H1 (cell line): Measurements from ENCODE around the gene SGSM1. TPM values are rescaled to one million over a fixed set of nuclear protein-coding genes. Genes with fewer than 3 reads are reported as not detected.
A peak's percentile ranks its signal among the peaks of the same experiment; 100 is the strongest.

Source experiments
- CTCF ChIA-PET: fragments of 300-600 bp; sonication (Branson Sonifier 250); formaldehyde crosslinking; loops from one replicate; lab custom pipeline; 2021; ENCODE audit not compliant: partially characterized antibody; lab: Charles Lee
- POLR2A ChIA-PET: fragments of 300-600 bp; sonication (Branson Sonifier 250); formaldehyde crosslinking; loops from one replicate; lab custom pipeline; 2021; ENCODE audit warnings: inconsistent platforms; ENCODE audit not compliant: partially characterized antibody; lab: Charles Lee
- DNase-seq, 2 experiments: peaks; one replicate each; pipeline versions ENCODE4 v3.0.0 to v3.0.0-alpha.2; 2010 to 2022; ENCODE audit warnings: low spot score in 2 of 2, low read depth in 1 of 2, mixed read lengths in 1 of 2
- FAIRE-seq: peaks from 2 replicates; lab custom pipeline; 2011; peaks lifted over from hg19 to GRCh38; lab: Jason Lieb, UNC
- H2AFZ ChIP-seq: 2 replicates; pipeline ENCODE4 v1.8.1; 2012; ENCODE audit warnings: low read length, inconsistent platforms
- H2AK5ac ChIP-seq: 2 replicates; pipeline ENCODE4 v1.6.1; 2013; ENCODE audit warnings: low read depth, low read length
- H2BK120ac ChIP-seq: replicated peaks from 2 replicates; pipeline ENCODE3; 2013; ENCODE audit warnings: low read depth, low read length, inconsistent platforms
- H2BK12ac ChIP-seq: 2 replicates; pipeline ENCODE4 v1.6.1; 2013; ENCODE audit warnings: low read depth, low read length
- H2BK15ac ChIP-seq: 2 replicates; pipeline ENCODE4 v1.6.1; 2013; ENCODE audit warnings: low read length
- H2BK20ac ChIP-seq: 2 replicates; pipeline ENCODE4 v1.6.1; 2013; ENCODE audit warnings: low read length
- H2BK5ac ChIP-seq: 2 replicates; pipeline ENCODE4 v1.6.1; 2013; ENCODE audit warnings: low read depth, low read length
- H3K14ac ChIP-seq: 2 replicates; pipeline ENCODE4 v1.6.1; 2013; ENCODE audit warnings: inconsistent platforms; ENCODE audit not compliant: insufficient read length
- H3K18ac ChIP-seq: 2 replicates; pipeline ENCODE4 v1.6.1; 2013; ENCODE audit warnings: low read length; ENCODE audit errors: extremely low read depth
- H3K23ac ChIP-seq: 2 replicates; pipeline ENCODE4 v1.6.1; 2013; ENCODE audit warnings: inconsistent platforms; ENCODE audit not compliant: insufficient read length
- H3K23me2 ChIP-seq: 2 replicates; pipeline ENCODE4 v1.6.1; 2013; ENCODE audit warnings: low read depth, low read length
- H3K27ac ChIP-seq: 2 replicates; pipeline ENCODE4 v1.6.1; 2011; ENCODE audit warnings: low read depth, low read length, inconsistent platforms
- H3K27me3 ChIP-seq, 4 experiments: replicated peaks in 1 of 4; 1 replicate in 1 of 4; 2 replicates in 3 of 4; pipeline versions ENCODE4 v1.6.1 to v1.8.1; 2011 to 2013; ENCODE audit warnings: low read length in 3 of 4, mild to moderate bottlenecking in 3 of 4, inconsistent platforms in 2 of 4, mixed read lengths in 2 of 4, moderate library complexity in 1 of 4; ENCODE audit not compliant: control insufficient read depth in 3 of 4, insufficient read depth in 3 of 4; ENCODE audit errors: extremely low read depth in 1 of 4
- H3K36me3 ChIP-seq, 4 experiments: 2 replicates each; pipeline versions ENCODE4 v1.6.1 to v1.8.1; 2011 to 2013; ENCODE audit warnings: mild to moderate bottlenecking in 4 of 4, low read length in 3 of 4, moderate library complexity in 2 of 4, control low read depth in 1 of 4, inconsistent platforms in 1 of 4; ENCODE audit not compliant: insufficient read depth in 4 of 4, control insufficient read depth in 2 of 4
- H3K4ac ChIP-seq: replicated peaks from 2 replicates; pipeline ENCODE3; 2013; ENCODE audit warnings: low read length, low read depth, mixed read lengths, inconsistent platforms; ENCODE audit not compliant: insufficient read length
- H3K4me1 ChIP-seq, 4 experiments: replicated peaks in 1 of 4; 1 replicate in 1 of 4; 2 replicates in 3 of 4; pipeline versions ENCODE4 v1.6.1 to v1.8.1; 2011 to 2013; ENCODE audit warnings: low read length in 3 of 4, inconsistent platforms in 2 of 4, mixed read lengths in 1 of 4; ENCODE audit not compliant: insufficient read depth in 4 of 4, control insufficient read depth in 3 of 4
- H3K4me2 ChIP-seq, 2 experiments: 2 replicates each; pipeline versions ENCODE4 v1.6.1 to v1.8.1; 2011 to 2013; ENCODE audit warnings: low read depth in 2 of 2, low read length in 2 of 2, control low read depth in 1 of 2, inconsistent platforms in 1 of 2, mild to moderate bottlenecking in 1 of 2; ENCODE audit not compliant: insufficient read depth in 1 of 2
- H3K4me3 ChIP-seq, 4 experiments: fragments of 200-600, 300-600 bp in 1 of 4; sonication (generic), shearing (Covaris generic), sonication (Bioruptor Twin) in 1 of 4; 2 replicates each; pipeline versions ENCODE4 v1.5.1 to v1.8.1; 2011 to 2016; ENCODE audit warnings: low read length in 4 of 4, low read depth in 3 of 4, control low read depth in 2 of 4, inconsistent platforms in 2 of 4, mild to moderate bottlenecking in 2 of 4, mixed read lengths in 1 of 4, moderate library complexity in 1 of 4; ENCODE audit not compliant: insufficient read depth in 2 of 4; ENCODE audit errors: extremely low read depth in 1 of 4
- H3K56ac ChIP-seq: replicated peaks from 2 replicates; pipeline ENCODE3; 2013; ENCODE audit warnings: low read depth, mild to moderate bottlenecking, mixed read lengths, low read length, inconsistent platforms; ENCODE audit not compliant: insufficient read length
- H3K79me1 ChIP-seq: 2 replicates; pipeline ENCODE4 v1.6.1; 2013; ENCODE audit warnings: low read depth, low read length, control low read depth
- H3K79me2 ChIP-seq, 2 experiments: 2 replicates each; pipeline versions ENCODE4 v1.6.1 to v1.8.1; 2012 to 2013; ENCODE audit warnings: low read length in 2 of 2, mild to moderate bottlenecking in 2 of 2, inconsistent platforms in 1 of 2; ENCODE audit not compliant: insufficient read depth in 2 of 2, control insufficient read depth in 1 of 2
- H3K9ac ChIP-seq, 4 experiments: replicated peaks in 1 of 4; 1 replicate in 1 of 4; 2 replicates in 3 of 4; pipeline versions ENCODE4 v1.6.1 to v1.8.1; 2011 to 2013; ENCODE audit warnings: low read depth in 3 of 4, low read length in 3 of 4, control low read depth in 2 of 4, mild to moderate bottlenecking in 2 of 4, moderate library complexity in 2 of 4, inconsistent platforms in 1 of 4; ENCODE audit errors: extremely low read depth in 1 of 4
- H3K9me3 ChIP-seq, 2 experiments: 2 replicates each; pipeline versions ENCODE4 v1.6.1 to v1.8.1; 2012 to 2013; ENCODE audit warnings: mild to moderate bottlenecking in 2 of 2, moderate library complexity in 2 of 2, control low read depth in 1 of 2, inconsistent platforms in 1 of 2, low read depth in 1 of 2, low read length in 1 of 2, mixed read lengths in 1 of 2; ENCODE audit not compliant: insufficient read depth in 2 of 2
- H4K20me1 ChIP-seq, 2 experiments: replicated peaks in 1 of 2; 2 replicates each; pipeline versions ENCODE3 to v1.8.1; 2011 to 2013; ENCODE audit warnings: inconsistent platforms in 2 of 2, low read length in 2 of 2, mild to moderate bottlenecking in 1 of 2; ENCODE audit not compliant: insufficient read depth in 2 of 2, control insufficient read depth in 1 of 2
- H4K5ac ChIP-seq: 2 replicates; pipeline ENCODE4 v1.6.1; 2013; ENCODE audit warnings: low read length, low read depth, mixed read lengths, inconsistent platforms; ENCODE audit not compliant: insufficient read length
- H4K8ac ChIP-seq: 2 replicates; pipeline ENCODE4 v1.8.0; 2013; ENCODE audit warnings: mild to moderate bottlenecking, moderate library complexity, low read length, inconsistent platforms; ENCODE audit not compliant: insufficient read depth; ENCODE audit errors: extremely low read depth
- H4K91ac ChIP-seq: replicated peaks from 2 replicates; pipeline ENCODE3; 2013; ENCODE audit warnings: low read length, mixed read lengths, inconsistent platforms; ENCODE audit not compliant: insufficient read length
- GABPA ChIP-seq: IDR thresholded peaks from 2 replicates; pipeline ENCODE4 v1.6.1; 2011; ENCODE audit warnings: mild to moderate bottlenecking, low read length, moderate library complexity, borderline replicate concordance; ENCODE audit not compliant: insufficient read depth
- KDM1A ChIP-seq: fragments of 200-600, 300-600 bp; sonication (generic); IDR thresholded peaks from 2 replicates; pipeline ENCODE4 v1.7.1; 2016; ENCODE audit warnings: mild to moderate bottlenecking, low read length, borderline replicate concordance
- PHF8 ChIP-seq: fragments of 200-600 bp; sonication (generic); conservative IDR thresholded peaks from 2 replicates; pipeline ENCODE4 v1.7.1; 2012; ENCODE audit warnings: low read depth, mild to moderate bottlenecking, inconsistent platforms, low read length, moderate library complexity
- TBP ChIP-seq: IDR thresholded peaks from 2 replicates; pipeline ENCODE4 v1.6.1; 2011; ENCODE audit warnings: low read depth, low read length, improper control_type of control experiment
- WGBS, 2 experiments: shearing (Covaris generic) in 1 of 2; methylation state at CpG; one replicate each; pipeline versions ENCODE4 v1.1.6 to v1.1.7; 2013 to 2015; ENCODE audit warnings: low lambda C conversion rate in 2 of 2, mixed read lengths in 2 of 2, inconsistent platforms in 1 of 2, low coverage in 1 of 2, missing lambda C conversion rate in 1 of 2; ENCODE audit not compliant: insufficient replicate concordance in 2 of 2, insufficient coverage in 1 of 2, insufficient read length in 1 of 2; ENCODE audit errors: extremely low coverage in 1 of 2, missing lambda C conversion rate in 1 of 2; 5-methylcytosine and 5-hydroxymethylcytosine counted together
- polyA plus RNA-seq, 7 experiments: library from polyadenylated mRNA; depleted of rRNA in 3 of 7; stranded (reverse) in 5 of 7; unstranded in 2 of 7; fragments of >200 nt in 5 of 7; fragments of 200-250 nt in 2 of 7; gene quantifications; 1 replicate in 5 of 7; 2 replicates in 1 of 7; 4 replicates in 1 of 7; pipeline versions ENCODE4 v1.2.1 to v1.2.3, GENCODE V29; 2011 to 2013; ENCODE audit warnings: missing spikeins in 2 of 7, mixed read lengths in 2 of 7
- total RNA-seq: library from RNA; stranded (reverse); fragmentation: NEBNext Ultra II Directional; extraction: Animal tissue kit (Norgen Biotek cat#: 25700); gene quantifications from 2 replicates; pipeline ENCODE4 v1.2.1, GENCODE V29; 2021

SGSM1 gene
- total and polyA plus RNA-seq, 2 of the 8 experiments (the other 6 are each of a cell fraction or from before 2014, with no cell fraction given): 2.8 to 5.2 TPM

DNA sequence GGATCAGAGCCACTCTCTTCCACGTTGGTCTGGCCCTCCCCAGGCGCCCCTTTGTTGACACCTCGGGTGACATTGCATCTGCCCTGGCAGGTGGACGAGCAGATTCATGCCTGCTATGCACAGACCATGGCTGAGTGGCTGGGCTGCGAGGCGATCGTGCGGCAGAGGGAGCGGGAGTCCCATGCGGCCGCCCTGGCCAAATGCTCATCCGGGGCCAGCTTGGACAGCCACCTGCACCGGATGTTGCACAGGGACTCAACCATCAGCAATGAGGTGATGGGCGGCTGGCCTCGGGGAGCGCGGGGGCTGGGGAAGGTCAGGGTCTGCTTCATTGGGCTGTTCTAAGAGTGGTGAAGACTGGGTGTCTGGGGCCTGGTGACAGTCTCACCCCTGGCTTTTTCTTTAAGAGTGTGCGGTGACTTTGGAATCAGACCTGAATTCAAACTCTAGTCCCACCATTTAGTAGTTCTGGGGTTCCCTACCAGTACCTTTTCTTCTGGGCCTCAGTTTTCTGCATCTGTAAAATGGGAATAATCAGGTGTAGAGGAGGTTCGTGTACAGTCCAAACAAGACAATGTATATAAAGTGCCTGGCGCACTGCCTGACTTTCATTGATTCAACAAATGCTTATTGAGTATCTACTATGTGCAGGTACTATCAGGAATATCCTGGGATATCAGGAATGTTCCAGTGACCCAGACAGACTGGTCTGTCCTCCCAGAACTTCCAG lies 87.5 kb downstream of the SGSM1 start:
- H4K8ac ChIP-seq: no peak overlapping the region
- WGBS, 2 experiments: 94% methylated on average over 20 of the region's 20 CpGs; no CpG with 5 or more reads in 1 of the 2 experiments

More for the DNA sequence above, 87.5 kb downstream of the SGSM1 start:
- 0 out of 2 replicates have a peak overlapping the region, but pooled peaks have one; percentile 17 for H2BK12ac ChIP-seq
- no peak overlapping the region for H3K4me3 ChIP-seq
- no peak overlapping the region for H2AFZ ChIP-seq
- H3K14ac ChIP-seq: no peak overlapping the region
- H2BK20ac ChIP-seq: no peak overlapping the region
- TF ChIP-seq PHF8 (no peak), KDM1A (0 out of 2 replicates have a peak, but pooled peaks have one; percentile 30), GABPA (no peak), TBP (no peak)
- H2BK5ac ChIP-seq: no peak overlapping the region; the same call in 1 of the 2 replicates
- ChIA-PET POLR2A (no interaction called here), CTCF (no interaction called here)
- no peak overlapping the region for H3K4me2 ChIP-seq
- H4K5ac ChIP-seq: no peak overlapping the region
- no peak overlapping the region for H3K4ac ChIP-seq
- no peaks in the 10 kb centered on the region for H3K27me3 ChIP-seq
- H3K9me3 ChIP-seq: no peaks in the 10 kb centered on the region; a peak in 1 of 4 replicates
- H3K36me3 ChIP-seq: no peaks in the 10 kb centered on the region
- no peaks in the 10 kb centered on the region; the same call in 1 of the 2 replicates for H3K23me2 ChIP-seq
- H3K27ac ChIP-seq: no peak overlapping the region
- H2AK5ac ChIP-seq: no peak overlapping the region
- no peak for DNase-seq
- H3K79me1 ChIP-seq: no peaks in the 10 kb centered on the region
- H3K56ac ChIP-seq: no peak overlapping the region
- H2BK15ac ChIP-seq: no peak overlapping the region
- H4K91ac ChIP-seq: no peak overlapping the region
- no peak overlapping the region for H3K23ac ChIP-seq
- H3K79me2 ChIP-seq: no peaks in the 10 kb centered on the region
- H3K9ac ChIP-seq: no peak overlapping the region
- peaks cover 0 to 6% (median 2%) of the 10 kb centered on the region in 4 experiments; a peak in 3 of 7 replicates for H3K4me1 ChIP-seq
- no peak overlapping the region for H3K18ac ChIP-seq
- H4K20me1 ChIP-seq: no peaks in the 10 kb centered on the region
- no peak overlapping the region for H2BK120ac ChIP-seq
- no peak for FAIRE-seq
